NCI-H2196 (cell line): ENCODE results near the gene PRPH2.
A peak's percentile ranks its signal among the peaks of the same experiment; 100 is the strongest.

Source experiments
- DNase-seq: peaks from one replicate; lab custom pipeline; 2025; ENCODE audit not compliant: unreplicated experiment; lab: John Stamatoyannopoulos, UW

Gene PRPH2, protein sequence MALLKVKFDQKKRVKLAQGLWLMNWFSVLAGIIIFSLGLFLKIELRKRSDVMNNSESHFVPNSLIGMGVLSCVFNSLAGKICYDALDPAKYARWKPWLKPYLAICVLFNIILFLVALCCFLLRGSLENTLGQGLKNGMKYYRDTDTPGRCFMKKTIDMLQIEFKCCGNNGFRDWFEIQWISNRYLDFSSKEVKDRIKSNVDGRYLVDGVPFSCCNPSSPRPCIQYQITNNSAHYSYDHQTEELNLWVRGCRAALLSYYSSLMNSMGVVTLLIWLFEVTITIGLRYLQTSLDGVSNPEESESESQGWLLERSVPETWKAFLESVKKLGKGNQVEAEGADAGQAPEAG

DNA sequence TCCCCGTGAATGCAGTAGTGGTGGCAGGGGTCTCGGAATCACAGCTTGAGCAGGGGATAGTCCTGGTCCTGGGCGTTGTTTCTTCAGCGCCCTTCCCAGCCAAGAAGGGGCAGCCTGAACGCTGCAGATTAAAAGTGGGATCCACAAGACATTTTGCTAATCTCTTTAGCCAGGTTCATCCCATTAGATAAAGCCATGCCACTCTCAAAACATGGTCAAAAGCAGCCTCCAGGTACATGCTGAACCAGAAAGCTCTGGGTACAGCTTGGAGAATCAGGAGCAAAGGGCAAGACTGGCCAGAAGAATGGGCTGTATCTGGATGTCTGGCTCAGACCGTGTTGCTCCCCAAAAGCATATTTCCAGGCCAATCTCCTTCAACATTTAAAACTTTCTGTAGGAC is at the start of gene PRPH2:
PRPH2 (minus strand) TSS at position 101 of the 400 bp plus-strand sequence. CDS start 263 bp downstream, outside the sequence.
- DNase-seq: no peak

- no peak for DNase-seq
Observed at GRCh38 chr6:42771741-42772100, 49.3 kb upstream of the PRPH2 start.

- DNase-seq: no peak
Observed at GRCh38 chr6:42769836-42770235, 47.4 kb upstream of the PRPH2 start.

GRCh38 chr6:42769051-42769450 is 46.7 kb upstream of the PRPH2 start:
- DNase-seq: no peak

DNA sequence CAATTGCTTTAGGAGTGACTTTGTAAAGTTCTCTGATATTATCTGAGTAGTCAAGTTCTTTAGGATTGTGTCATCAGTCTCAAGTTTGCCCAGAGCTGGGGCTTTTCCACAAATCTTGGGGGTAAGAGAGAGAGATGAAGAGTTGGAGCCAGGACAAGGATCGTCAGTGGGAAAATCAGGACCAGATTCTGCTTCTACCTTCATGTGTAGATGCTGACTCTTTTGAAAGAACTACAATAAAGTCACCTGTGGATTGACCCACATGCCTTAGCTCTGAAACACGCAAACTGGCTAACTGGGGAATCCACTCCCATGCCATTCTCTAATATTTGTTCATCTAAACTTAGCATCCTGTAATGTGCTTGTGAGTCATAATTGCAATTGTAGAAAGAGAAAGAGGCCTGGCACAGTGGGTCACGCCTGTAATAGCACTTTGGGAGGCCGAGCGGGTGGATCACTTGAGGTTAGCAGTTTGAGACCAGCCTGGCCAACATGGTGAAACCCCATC is 43.8 kb upstream of the PRPH2 start:
- no peak for DNase-seq

GRCh38 chr6:42764911-42765648 is 42.7 kb upstream of the PRPH2 start:
- no peak for DNase-seq

DNA sequence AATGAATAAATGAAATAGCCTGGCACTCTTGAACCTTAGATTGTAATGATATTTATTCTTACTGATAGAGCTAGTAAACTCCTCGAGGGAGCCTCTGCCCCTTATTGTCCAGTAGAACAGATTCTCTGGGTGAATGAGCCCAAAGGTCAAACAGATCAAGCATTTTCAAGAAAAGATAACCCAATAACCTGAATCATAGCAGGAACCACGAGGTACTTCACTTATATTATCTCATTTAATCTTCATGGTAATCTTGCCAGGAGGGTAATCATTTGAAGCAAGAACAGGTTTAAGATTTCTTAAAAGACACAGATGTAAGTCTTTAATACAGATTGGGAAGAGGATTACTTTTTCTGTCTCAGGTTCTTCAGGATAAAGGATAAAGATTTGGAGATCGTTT is 40.6 kb upstream of the PRPH2 start:
- DNase-seq: no peak

GRCh38 chr6:42762426-42762859 is 40.0 kb upstream of the PRPH2 start:
- DNase-seq: no peak

- no peak for DNase-seq
Observed at GRCh38 chr6:42761287-42762067, 39.1 kb upstream of the PRPH2 start.

- DNase-seq: no peak
Observed at GRCh38 chr6:42758756-42759430, 36.5 kb upstream of the PRPH2 start.

DNA sequence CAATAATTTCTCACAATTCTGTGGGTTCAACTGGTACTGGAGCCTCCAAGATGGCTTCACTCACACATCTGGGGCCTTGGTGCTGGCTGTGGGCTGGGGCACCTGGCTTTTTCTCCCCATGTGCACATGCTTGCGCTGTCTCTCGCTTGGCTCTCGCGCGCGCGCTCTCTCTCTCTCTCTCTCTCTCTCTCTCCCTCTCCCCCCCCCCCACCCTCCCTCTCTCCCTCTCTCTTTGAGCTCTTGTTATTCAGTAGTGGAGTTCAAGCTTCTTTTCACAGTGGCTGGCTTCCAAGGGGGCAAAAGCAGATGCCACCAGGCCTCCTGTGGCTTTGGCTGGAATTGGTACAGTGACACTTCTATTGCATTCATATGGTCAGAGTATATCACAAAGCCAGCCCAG is 34.3 kb upstream of the PRPH2 start:
- DNase-seq: no peak

DNA sequence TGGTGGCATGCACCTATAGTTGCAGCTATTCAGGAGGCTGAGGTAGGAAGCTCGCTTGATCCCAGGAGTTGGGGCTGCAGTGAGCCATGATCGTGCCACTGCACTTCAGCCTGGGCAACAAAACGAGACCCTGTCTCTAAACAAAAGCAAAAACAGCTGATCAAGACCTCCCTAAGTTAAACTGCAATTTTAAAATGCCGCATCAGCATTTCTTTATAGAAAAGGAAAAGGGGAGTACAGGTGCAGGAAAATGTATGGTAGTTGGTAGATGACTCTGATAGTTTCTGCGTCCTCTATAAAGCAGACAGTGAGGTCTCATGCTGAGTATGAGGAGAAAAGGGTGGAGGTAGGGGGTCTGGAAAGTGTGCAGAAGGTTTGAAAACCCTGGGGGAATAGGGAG is 32.4 kb upstream of the PRPH2 start:
- DNase-seq: no peak

DNA sequence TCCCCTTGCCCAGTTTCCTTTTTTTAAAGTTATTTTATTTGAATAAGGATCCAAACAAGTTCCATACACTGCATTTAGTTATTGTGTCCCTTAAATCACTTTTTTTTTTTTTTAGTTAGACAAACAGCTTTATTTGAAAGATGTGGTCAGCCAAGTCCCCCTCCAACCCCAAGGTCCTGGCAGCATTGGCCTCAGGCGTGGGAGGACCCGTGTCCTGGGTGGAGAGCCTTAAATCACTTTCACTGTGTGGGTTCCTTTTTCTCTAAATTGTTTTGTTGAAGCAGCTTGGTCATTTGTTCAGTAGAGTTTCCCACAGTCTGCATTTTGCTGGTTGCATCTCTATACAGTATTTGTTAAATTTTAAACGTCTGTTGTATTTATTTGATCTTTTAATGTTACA is 28.7 kb upstream of the PRPH2 start:
- DNase-seq: no peak

DNA sequence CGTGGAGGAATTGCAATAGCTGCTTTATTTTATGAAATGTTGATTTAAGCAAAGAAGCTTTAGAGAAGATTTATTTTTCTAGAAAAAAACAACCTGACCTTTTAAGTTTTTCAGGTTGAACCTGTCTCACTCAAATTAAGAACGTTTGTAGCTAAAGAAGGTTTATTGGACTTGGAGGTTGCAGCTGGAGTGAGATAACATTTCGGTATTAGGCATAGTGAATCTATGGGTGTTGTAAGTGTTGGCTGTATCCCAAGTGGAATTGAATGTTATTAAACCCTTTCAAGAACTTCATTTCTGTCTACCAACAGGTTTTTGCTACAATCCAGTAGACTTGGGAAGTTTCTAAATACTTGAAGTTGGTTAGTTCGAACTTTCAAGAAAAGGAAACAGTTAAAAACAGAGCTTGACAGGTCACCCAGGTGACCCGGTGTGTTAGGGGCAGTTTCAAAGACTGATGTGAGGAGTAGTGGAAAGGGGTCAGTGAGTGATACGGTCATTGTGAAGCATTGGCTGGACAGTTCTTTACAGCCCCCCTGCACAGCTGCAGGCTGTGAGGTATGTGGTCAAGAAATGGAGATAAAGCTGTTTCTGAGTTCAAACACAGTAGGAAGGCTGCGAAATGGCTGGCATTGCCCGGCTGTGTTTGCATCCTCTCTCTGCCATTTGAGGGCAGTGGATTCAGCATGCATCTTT is 26.0 kb upstream of the PRPH2 start:
- no peak for DNase-seq

DNA sequence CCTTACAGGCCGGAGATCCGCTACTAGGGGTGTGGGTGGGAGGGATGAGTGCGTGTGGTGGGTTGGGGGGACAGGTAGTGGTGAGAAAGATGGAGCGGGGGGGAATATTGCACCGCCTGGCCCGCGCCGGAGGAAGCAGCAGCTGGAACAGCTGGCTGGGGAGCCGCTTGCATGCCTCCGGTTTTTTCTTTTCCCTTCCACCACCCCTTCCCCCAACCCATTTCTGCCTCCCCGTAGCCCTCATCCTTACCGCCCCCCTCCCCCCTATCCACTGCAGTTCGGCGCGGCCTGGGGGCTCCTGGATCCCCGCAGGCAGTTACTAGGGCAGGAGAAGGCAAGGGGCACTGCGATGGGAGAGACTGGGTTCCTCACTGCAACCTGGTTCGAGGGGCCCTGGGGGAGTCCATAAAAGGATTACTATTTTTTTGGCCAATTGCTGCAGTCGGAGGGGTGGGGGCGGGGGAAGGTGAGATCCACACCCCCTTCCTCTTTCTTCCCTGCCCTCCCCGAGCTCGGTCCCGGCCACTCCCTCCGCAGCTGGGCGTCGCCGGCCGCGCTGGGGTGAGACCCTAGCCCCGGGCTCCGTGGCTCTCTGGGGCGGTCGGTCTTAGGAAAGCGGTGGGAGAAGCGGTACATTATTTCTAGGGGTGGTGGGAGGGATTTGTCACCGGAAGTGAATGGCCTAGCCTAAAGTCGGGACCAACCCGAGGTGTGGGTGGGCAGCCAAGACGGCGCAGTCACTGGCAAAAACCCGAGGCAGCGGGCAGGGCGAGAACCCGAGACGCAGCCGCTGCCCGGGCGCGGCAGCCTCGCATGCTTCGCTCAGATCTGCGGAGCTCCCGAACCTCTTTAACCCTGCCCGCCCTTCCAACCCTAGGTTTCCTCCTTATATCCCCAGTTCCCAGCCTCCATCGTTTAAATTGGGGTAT is 24.3 kb upstream of the PRPH2 start:
- DNase-seq: peak; percentile 84

GRCh38 chr6:42745640-42746462 is 23.5 kb upstream of the PRPH2 start, which contains the start of gene TBCC:
Gene TBCC, minus strand, starts transcription at chr6:42746103. Its CDS starts 30 bp downstream, at chr6:42746073.
- peak; percentile 92 for DNase-seq

DNA sequence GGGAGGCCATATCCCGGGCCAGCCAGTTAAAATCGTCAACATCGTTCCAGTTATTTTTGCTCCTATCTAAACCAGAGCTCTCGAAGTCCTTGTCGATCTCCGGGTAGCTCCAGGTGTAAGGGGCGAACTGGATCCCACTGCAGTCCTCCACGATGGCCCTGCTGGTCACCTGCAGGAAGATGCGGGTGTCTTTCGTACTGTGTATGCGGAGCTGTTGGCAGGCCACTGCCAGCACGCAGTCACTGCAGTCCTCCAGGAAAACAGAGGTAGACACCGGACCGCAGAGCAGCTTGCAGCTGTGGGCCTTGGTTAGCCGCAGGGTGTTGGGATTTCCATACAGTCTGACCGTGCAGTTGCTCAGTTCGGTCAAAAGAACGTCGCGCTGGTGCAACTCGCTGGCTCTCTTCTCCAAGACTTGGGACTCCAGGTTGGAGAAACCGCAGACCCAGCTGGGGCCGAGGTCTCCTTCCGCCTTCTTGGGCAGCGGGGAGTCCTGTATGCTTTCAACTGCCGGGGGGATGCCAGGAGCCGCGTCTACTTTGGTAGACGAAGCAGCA is 22.8 kb upstream of the PRPH2 start:
- DNase-seq: no peak

DNA sequence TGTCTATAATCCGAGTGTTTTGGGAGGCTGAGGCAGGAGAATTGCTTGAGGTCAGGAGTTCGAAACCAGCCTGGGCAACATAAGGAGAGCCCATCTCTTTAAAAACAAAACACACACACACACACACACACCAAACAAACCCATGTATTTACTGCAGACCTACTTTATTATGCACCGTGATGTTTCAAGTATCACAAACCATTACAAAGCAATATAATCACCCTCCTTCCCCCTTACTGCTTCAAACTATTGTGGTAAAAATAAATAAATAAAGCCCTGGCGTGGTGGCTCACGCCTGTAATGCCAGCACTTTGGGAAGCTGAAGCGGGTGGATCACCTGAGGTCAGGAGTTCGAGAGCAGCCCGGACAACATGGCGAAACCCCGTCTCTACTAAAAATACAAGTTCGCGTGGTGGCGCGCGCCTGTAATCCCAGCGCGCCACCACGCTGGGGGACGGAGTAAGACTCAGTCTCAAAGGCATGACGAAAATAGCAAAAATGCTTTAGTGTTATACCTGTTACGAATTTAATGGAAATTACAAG is 22.0 kb upstream of the PRPH2 start:
- no peak for DNase-seq
